Progenitor cell of endocrine pancreas (in vitro differentiated cells): Measurements from ENCODE around the gene SRSF7. TPM values are rescaled to one million over a fixed set of nuclear protein-coding genes. Genes with fewer than 3 reads are reported as not detected.
"Not testable (repeated sequence)": the region's sequence is repeated elsewhere in the genome, so short reads cannot be mapped to it uniquely, and the experiment has no call there.

Experiments
- DNase-seq: peaks from one replicate; pipeline ENCODE4 v3.0.0; 2021; ENCODE audit warnings: low spot score; ENCODE audit not compliant: unreplicated experiment
- H3K27ac Mint-ChIP-seq: 2 replicates; pipeline ENCODE4 v1.8.0; 2021; ENCODE audit warnings: mild to moderate bottlenecking, moderate library complexity, mixed read lengths
- H3K27me3 Mint-ChIP-seq: 2 replicates; pipeline ENCODE4 v1.8.0; 2021; ENCODE audit warnings: mixed read lengths
- H3K36me3 Mint-ChIP-seq: 2 replicates; pipeline ENCODE4 v1.8.0; 2022; ENCODE audit warnings: mixed read lengths; ENCODE audit not compliant: insufficient read depth
- H3K4me1 Mint-ChIP-seq: 2 replicates; pipeline ENCODE4 v1.8.0; 2021; ENCODE audit warnings: low read depth, mixed read lengths
- H3K4me3 Mint-ChIP-seq: 2 replicates; pipeline ENCODE4 v1.8.0; 2021; ENCODE audit warnings: low read depth, mild to moderate bottlenecking, moderate library complexity, mixed read lengths
- H3K9me3 Mint-ChIP-seq: 2 replicates; pipeline ENCODE4 v1.8.0; 2021; ENCODE audit warnings: low read depth, mixed read lengths
- long read RNA-seq: library from polyadenylated mRNA; unstranded; transcript quantifications from one replicate; pipeline ENCODE4 v2.0.0, GENCODE V29; 2020
- total RNA-seq: library from RNA; stranded (reverse); gene quantifications from 2 replicates; pipeline ENCODE4 v1.2.1, GENCODE V29; 2021
- TF ChIP-seq, protein P1 (sequence below): fragments of 200-600 bp; sonication (generic); IDR thresholded peaks from one replicate; pipeline ENCODE4 v1.5.0; 2021; ENCODE audit warnings: antibody characterized with exemption, mild to moderate bottlenecking; ENCODE audit not compliant: unreplicated experiment

SRSF7 gene
- 258 TPM in 2 replicates for total RNA-seq
- long read RNA-seq, transcript SRSF7-208 (7 exons, 1,903 nt) = minor isoform, 57 of 780 reads
- long read RNA-seq, transcript SRSF7-204 (9 exons, 2,857 nt) = minor isoform, 92 of 780 reads
- long read RNA-seq, transcript SRSF7-201 (8 exons, 2,489 nt) = major isoform, 379 of 780 reads
- long read RNA-seq, transcript SRSF7-209 (7 exons, 2,453 nt) = minor isoform, 84 of 780 reads
- long read RNA-seq, partial matches to known transcripts = 27 of 780 reads
- long read RNA-seq, other reads (novel, unspliced or antisense) = 112 of 780 reads

DNA sequence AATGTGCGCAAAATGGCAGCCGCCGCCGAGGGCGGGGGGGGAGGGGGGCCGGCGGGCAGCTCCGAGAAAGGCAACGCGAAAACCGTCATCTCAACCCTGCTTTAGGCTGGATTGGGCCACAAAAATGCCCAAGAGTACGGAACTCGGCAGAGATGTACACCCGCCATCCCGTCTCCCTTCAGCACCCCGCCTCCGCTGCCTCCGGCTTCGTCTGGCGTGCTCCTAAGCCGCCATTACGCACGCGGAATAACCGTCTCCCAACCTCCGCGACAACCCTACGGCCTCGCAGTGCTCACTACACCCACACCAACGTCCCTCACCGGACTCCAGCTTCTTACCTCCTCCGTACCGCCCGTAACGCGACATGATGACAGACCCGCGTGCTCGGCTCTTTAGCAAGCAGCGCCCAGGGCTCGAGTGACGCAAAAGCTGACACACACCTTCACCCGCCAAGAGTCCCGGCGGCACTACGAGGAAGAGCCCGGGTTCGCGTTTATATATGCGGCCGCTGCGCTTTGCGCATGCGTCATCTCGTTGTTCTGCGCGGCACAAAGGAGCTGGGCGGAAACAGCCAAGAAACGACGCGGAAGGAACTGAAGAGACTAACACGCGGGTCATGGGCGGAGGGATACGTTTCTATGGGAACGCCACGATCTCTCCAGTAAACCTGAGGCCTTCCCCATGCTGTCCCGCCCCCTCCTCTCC is at the start of gene SRSF7:
SRSF7 (minus strand) TSS at position 471 of the 705 bp plus-strand sequence; CDS start at position 366, 105 bp downstream.
- H3K27me3 Mint-ChIP-seq = no peaks in the 10 kb centered on the region
- peaks cover 34% of the 10 kb centered on the region for H3K36me3 Mint-ChIP-seq
- H3K4me1 Mint-ChIP-seq = peaks cover 39% of the 10 kb centered on the region
- DNase-seq = peak; percentile 93
- H3K9me3 Mint-ChIP-seq = no peaks in the 10 kb centered on the region
- H3K27ac Mint-ChIP-seq = peak within 1 kb of the TSS; percentile 99
- H3K4me3 Mint-ChIP-seq = peak within 1 kb of the TSS; percentile 92
- TF ChIP-seq, protein P1, sequence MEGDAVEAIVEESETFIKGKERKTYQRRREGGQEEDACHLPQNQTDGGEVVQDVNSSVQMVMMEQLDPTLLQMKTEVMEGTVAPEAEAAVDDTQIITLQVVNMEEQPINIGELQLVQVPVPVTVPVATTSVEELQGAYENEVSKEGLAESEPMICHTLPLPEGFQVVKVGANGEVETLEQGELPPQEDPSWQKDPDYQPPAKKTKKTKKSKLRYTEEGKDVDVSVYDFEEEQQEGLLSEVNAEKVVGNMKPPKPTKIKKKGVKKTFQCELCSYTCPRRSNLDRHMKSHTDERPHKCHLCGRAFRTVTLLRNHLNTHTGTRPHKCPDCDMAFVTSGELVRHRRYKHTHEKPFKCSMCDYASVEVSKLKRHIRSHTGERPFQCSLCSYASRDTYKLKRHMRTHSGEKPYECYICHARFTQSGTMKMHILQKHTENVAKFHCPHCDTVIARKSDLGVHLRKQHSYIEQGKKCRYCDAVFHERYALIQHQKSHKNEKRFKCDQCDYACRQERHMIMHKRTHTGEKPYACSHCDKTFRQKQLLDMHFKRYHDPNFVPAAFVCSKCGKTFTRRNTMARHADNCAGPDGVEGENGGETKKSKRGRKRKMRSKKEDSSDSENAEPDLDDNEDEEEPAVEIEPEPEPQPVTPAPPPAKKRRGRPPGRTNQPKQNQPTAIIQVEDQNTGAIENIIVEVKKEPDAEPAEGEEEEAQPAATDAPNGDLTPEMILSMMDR = no peak

DNA sequence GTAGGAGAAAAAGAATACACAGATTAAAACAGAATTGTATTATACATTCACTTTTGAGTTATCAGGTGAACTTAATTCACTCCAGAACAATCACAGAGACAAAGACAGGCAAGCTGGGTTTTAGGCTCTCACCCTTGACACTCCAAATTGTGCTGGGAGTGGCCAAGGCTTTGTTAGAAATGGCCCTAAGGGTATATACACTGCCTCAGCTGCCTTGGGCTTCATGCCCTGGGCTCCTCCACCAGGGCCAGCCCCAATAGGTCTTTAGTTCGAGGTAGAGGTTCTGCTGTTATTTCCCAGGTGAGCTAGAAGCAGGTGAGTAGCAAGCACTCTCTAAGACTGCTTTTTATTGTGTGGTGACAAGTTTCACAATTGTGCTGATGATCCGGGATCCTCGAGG is 46.8 kb upstream of the SRSF7 start:
- TF ChIP-seq, protein P1 = no peak
- H3K36me3 Mint-ChIP-seq = peaks cover 7% of the 10 kb centered on the region
- no peaks in the 10 kb centered on the region for H3K9me3 Mint-ChIP-seq
- no peak overlapping the region for H3K4me3 Mint-ChIP-seq
- H3K4me1 Mint-ChIP-seq = peaks cover 19% of the 10 kb centered on the region
- peak overlapping the region; percentile 96 for H3K27ac Mint-ChIP-seq
- no peaks in the 10 kb centered on the region for H3K27me3 Mint-ChIP-seq
- no peak for DNase-seq

DNA sequence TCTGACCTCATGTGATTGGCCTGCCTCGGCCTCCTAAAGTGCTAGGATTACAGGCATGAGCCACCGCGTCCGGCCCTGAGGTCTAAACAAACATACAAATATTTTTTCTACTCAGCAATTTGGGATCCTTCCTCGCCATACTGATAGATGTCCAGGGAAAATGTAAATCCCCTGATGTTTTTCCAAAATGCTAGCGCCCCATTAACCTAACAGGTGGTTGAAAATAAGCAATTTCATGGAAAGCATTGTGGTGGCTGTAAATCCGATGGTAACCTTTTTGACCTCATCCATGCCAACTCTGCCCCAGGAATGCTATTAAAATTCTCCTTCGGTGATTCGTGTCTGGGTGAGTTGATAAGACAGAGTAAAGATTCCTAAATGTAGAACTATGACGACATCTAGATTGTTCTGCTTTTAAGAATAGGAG is 46.1 kb upstream of the SRSF7 start:
- TF ChIP-seq, protein P1 = no peak
- no peaks in the 10 kb centered on the region for H3K27me3 Mint-ChIP-seq
- H3K4me1 Mint-ChIP-seq = peaks cover 19% of the 10 kb centered on the region
- no peak for DNase-seq
- H3K36me3 Mint-ChIP-seq = peaks cover 7% of the 10 kb centered on the region
- no peaks in the 10 kb centered on the region for H3K9me3 Mint-ChIP-seq
- H3K4me3 Mint-ChIP-seq = no peak overlapping the region
- H3K27ac Mint-ChIP-seq = peak overlapping the region; percentile 96

DNA sequence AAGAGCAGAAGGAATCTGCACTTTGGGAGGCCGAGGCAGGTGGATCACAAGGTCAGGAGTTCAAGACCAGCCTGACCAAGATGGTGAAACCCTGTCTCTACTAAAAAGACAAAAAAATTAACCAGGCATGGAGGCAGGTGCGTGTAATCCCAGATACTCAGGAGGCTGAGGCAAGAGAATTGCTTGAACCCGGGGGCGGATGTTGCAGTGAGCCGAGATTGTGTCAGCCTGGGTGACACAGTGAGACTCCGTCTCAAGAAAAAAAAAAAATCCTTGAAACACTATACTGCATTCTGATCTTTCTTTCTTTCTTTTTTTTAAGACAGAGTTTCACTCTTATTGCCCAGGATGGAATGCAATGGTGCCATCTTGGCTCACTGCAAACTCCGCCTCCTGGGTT is 43.9 kb upstream of the SRSF7 start:
- H3K27me3 Mint-ChIP-seq, DNase-seq, H3K9me3 Mint-ChIP-seq, H3K4me3 Mint-ChIP-seq, H3K36me3 Mint-ChIP-seq: not testable (repeated sequence)
- peak overlapping the region; percentile 30 for H3K27ac Mint-ChIP-seq
- H3K4me1 Mint-ChIP-seq = peaks cover 19% of the 10 kb centered on the region

DNA sequence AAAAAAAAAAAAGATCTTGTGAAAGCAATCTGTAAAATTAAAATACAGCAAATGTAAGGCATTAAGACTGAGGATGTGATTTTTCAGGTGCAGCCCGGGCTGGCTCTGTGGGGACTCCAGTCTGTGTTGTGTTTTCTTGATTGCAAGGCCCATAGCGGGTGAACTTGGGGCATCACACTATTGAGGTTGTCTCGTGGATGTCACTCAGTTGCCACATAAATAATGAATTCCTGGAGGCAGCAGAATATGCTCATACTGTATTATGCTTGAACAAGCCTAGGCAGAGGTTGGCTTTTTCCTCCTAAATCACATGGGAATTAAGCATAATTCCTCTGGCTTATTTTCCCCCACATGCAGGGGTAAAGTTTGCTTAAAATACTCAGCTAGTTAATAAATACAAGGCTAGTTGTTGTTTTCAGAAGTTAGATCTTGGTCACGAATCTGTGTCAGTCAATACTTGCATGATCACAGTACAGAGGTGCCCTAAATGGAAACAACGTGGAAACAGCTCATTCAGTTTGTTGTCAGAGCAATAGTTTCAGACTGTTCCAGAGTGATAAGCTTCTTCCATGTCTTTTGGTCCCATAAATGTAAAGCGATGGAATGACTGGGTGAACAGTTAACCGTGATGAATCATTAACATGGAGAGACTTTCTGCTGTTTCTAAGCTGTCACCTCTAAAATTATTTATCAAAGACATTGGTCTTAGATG is 43.2 kb upstream of the SRSF7 start:
- no peak overlapping the region for H3K4me3 Mint-ChIP-seq
- no peak for DNase-seq
- peak overlapping the region; percentile 88 for H3K27ac Mint-ChIP-seq
- peaks cover 3% of the 10 kb centered on the region for H3K36me3 Mint-ChIP-seq
- H3K4me1 Mint-ChIP-seq = peaks cover 19% of the 10 kb centered on the region
- TF ChIP-seq, protein P1 = no peak
- no peaks in the 10 kb centered on the region for H3K9me3 Mint-ChIP-seq
- no peaks in the 10 kb centered on the region for H3K27me3 Mint-ChIP-seq
